Raji (cell line): ENCODE results near the gene TMEM14C.

Source experiments
- POLR2A ChIP-seq: IDR thresholded peaks from 2 replicates; pipeline ENCODE4 v1.6.1; 2011; ENCODE audit warnings: low read depth, low read length, control low read depth; ENCODE audit not compliant: insufficient read depth

Gene TMEM14C

GRCh38 chr6:10740061-10740460 is 17.2 kb downstream of the TMEM14C start:
- no peak for TF ChIP-seq POLR2A

- no peak for TF ChIP-seq POLR2A
Observed at GRCh38 chr6:10742251-10742650, 19.4 kb downstream of the TMEM14C start.

GRCh38 chr6:10743515-10743914 is 20.6 kb downstream of the TMEM14C start:
- no peak for TF ChIP-seq POLR2A

- no peak for TF ChIP-seq POLR2A
Observed at GRCh38 chr6:10745116-10745515, 22.2 kb downstream of the TMEM14C start.

- TF ChIP-seq POLR2A: no peak
Observed at GRCh38 chr6:10746915-10747250, 24.0 kb downstream of the TMEM14C start.

GRCh38 chr6:10747251-10747972 is 24.5 kb downstream of the TMEM14C start, which contains the start of gene TMEM14B:
Gene TMEM14B, plus strand, starts transcription at chr6:10747805. Its CDS starts 1,441 bp downstream, at chr6:10749246.
- TF ChIP-seq POLR2A: peak; percentile 95

GRCh38 chr6:10749734-10750133 is 26.9 kb downstream of the TMEM14C start:
- TF ChIP-seq POLR2A: no peak

- TF ChIP-seq POLR2A: no peak
Observed at GRCh38 chr6:10756085-10756484, 33.2 kb downstream of the TMEM14C start.

- TF ChIP-seq POLR2A: no peak
Observed at GRCh38 chr6:10759312-10759839, 36.5 kb downstream of the TMEM14C start.

- TF ChIP-seq POLR2A: no peak
Observed at GRCh38 chr6:10759884-10760329, 37.0 kb downstream of the TMEM14C start.

- no peak for TF ChIP-seq POLR2A
Observed at GRCh38 chr6:10763006-10763405, 40.1 kb downstream of the TMEM14C start.

- no peak for TF ChIP-seq POLR2A
Observed at GRCh38 chr6:10769419-10769818, 46.5 kb downstream of the TMEM14C start.

- no peak for TF ChIP-seq POLR2A
Observed at GRCh38 chr6:10771371-10771894, 48.6 kb downstream of the TMEM14C start.

- no peak for TF ChIP-seq POLR2A
Observed at GRCh38 chr6:10778230-10778629, 55.4 kb downstream of the TMEM14C start.

- no peak for TF ChIP-seq POLR2A
Observed at GRCh38 chr6:10779076-10779475, 56.2 kb downstream of the TMEM14C start.
